H1 (cell line): ENCODE data around the gene PTCRA. TPM values are rescaled to one million over a fixed set of nuclear protein-coding genes. Genes with fewer than 3 reads are reported as not detected.

Source experiments
- CTCF ChIA-PET: fragments of 300-600 bp; sonication (Branson Sonifier 250); formaldehyde crosslinking; loops from one replicate; lab custom pipeline; 2021; ENCODE audit not compliant: partially characterized antibody; lab: Charles Lee
- POLR2A ChIA-PET: fragments of 300-600 bp; sonication (Branson Sonifier 250); formaldehyde crosslinking; loops from one replicate; lab custom pipeline; 2021; ENCODE audit warnings: inconsistent platforms; ENCODE audit not compliant: partially characterized antibody; lab: Charles Lee
- DNase-seq, 2 experiments: peaks; one replicate each; pipeline versions ENCODE4 v3.0.0 to v3.0.0-alpha.2; 2010 to 2022; ENCODE audit warnings: low spot score in 2 of 2, low read depth in 1 of 2, mixed read lengths in 1 of 2
- FAIRE-seq: peaks from 2 replicates; lab custom pipeline; 2011; peaks lifted over from hg19 to GRCh38; lab: Jason Lieb, UNC
- H2AFZ ChIP-seq: 2 replicates; pipeline ENCODE4 v1.8.1; 2012; ENCODE audit warnings: low read length, inconsistent platforms
- H2AK5ac ChIP-seq: 2 replicates; pipeline ENCODE4 v1.6.1; 2013; ENCODE audit warnings: low read depth, low read length
- H2BK120ac ChIP-seq: replicated peaks from 2 replicates; pipeline ENCODE3; 2013; ENCODE audit warnings: low read depth, low read length, inconsistent platforms
- H2BK12ac ChIP-seq: 2 replicates; pipeline ENCODE4 v1.6.1; 2013; ENCODE audit warnings: low read depth, low read length
- H2BK15ac ChIP-seq: 2 replicates; pipeline ENCODE4 v1.6.1; 2013; ENCODE audit warnings: low read length
- H2BK20ac ChIP-seq: 2 replicates; pipeline ENCODE4 v1.6.1; 2013; ENCODE audit warnings: low read length
- H2BK5ac ChIP-seq: 2 replicates; pipeline ENCODE4 v1.6.1; 2013; ENCODE audit warnings: low read depth, low read length
- H3K14ac ChIP-seq: 2 replicates; pipeline ENCODE4 v1.6.1; 2013; ENCODE audit warnings: inconsistent platforms; ENCODE audit not compliant: insufficient read length
- H3K18ac ChIP-seq: 2 replicates; pipeline ENCODE4 v1.6.1; 2013; ENCODE audit warnings: low read length; ENCODE audit errors: extremely low read depth
- H3K23ac ChIP-seq: 2 replicates; pipeline ENCODE4 v1.6.1; 2013; ENCODE audit warnings: inconsistent platforms; ENCODE audit not compliant: insufficient read length
- H3K23me2 ChIP-seq: 2 replicates; pipeline ENCODE4 v1.6.1; 2013; ENCODE audit warnings: low read depth, low read length
- H3K27ac ChIP-seq: 2 replicates; pipeline ENCODE4 v1.6.1; 2011; ENCODE audit warnings: low read depth, low read length, inconsistent platforms
- H3K27me3 ChIP-seq, 4 experiments: replicated peaks in 1 of 4; 1 replicate in 1 of 4; 2 replicates in 3 of 4; pipeline versions ENCODE4 v1.6.1 to v1.8.1; 2011 to 2013; ENCODE audit warnings: low read length in 3 of 4, mild to moderate bottlenecking in 3 of 4, inconsistent platforms in 2 of 4, mixed read lengths in 2 of 4, moderate library complexity in 1 of 4; ENCODE audit not compliant: control insufficient read depth in 3 of 4, insufficient read depth in 3 of 4; ENCODE audit errors: extremely low read depth in 1 of 4
- H3K36me3 ChIP-seq, 4 experiments: 2 replicates each; pipeline versions ENCODE4 v1.6.1 to v1.8.1; 2011 to 2013; ENCODE audit warnings: mild to moderate bottlenecking in 4 of 4, low read length in 3 of 4, moderate library complexity in 2 of 4, control low read depth in 1 of 4, inconsistent platforms in 1 of 4; ENCODE audit not compliant: insufficient read depth in 4 of 4, control insufficient read depth in 2 of 4
- H3K4ac ChIP-seq: replicated peaks from 2 replicates; pipeline ENCODE3; 2013; ENCODE audit warnings: low read length, low read depth, mixed read lengths, inconsistent platforms; ENCODE audit not compliant: insufficient read length
- H3K4me1 ChIP-seq, 4 experiments: replicated peaks in 1 of 4; 1 replicate in 1 of 4; 2 replicates in 3 of 4; pipeline versions ENCODE4 v1.6.1 to v1.8.1; 2011 to 2013; ENCODE audit warnings: low read length in 3 of 4, inconsistent platforms in 2 of 4, mixed read lengths in 1 of 4; ENCODE audit not compliant: insufficient read depth in 4 of 4, control insufficient read depth in 3 of 4
- H3K4me2 ChIP-seq, 2 experiments: 2 replicates each; pipeline versions ENCODE4 v1.6.1 to v1.8.1; 2011 to 2013; ENCODE audit warnings: low read depth in 2 of 2, low read length in 2 of 2, control low read depth in 1 of 2, inconsistent platforms in 1 of 2, mild to moderate bottlenecking in 1 of 2; ENCODE audit not compliant: insufficient read depth in 1 of 2
- H3K4me3 ChIP-seq, 4 experiments: fragments of 200-600, 300-600 bp in 1 of 4; sonication (generic), shearing (Covaris generic), sonication (Bioruptor Twin) in 1 of 4; 2 replicates each; pipeline versions ENCODE4 v1.5.1 to v1.8.1; 2011 to 2016; ENCODE audit warnings: low read length in 4 of 4, low read depth in 3 of 4, control low read depth in 2 of 4, inconsistent platforms in 2 of 4, mild to moderate bottlenecking in 2 of 4, mixed read lengths in 1 of 4, moderate library complexity in 1 of 4; ENCODE audit not compliant: insufficient read depth in 2 of 4; ENCODE audit errors: extremely low read depth in 1 of 4
- H3K56ac ChIP-seq: replicated peaks from 2 replicates; pipeline ENCODE3; 2013; ENCODE audit warnings: low read depth, mild to moderate bottlenecking, mixed read lengths, low read length, inconsistent platforms; ENCODE audit not compliant: insufficient read length
- H3K79me1 ChIP-seq: 2 replicates; pipeline ENCODE4 v1.6.1; 2013; ENCODE audit warnings: low read depth, low read length, control low read depth
- H3K79me2 ChIP-seq, 2 experiments: 2 replicates each; pipeline versions ENCODE4 v1.6.1 to v1.8.1; 2012 to 2013; ENCODE audit warnings: low read length in 2 of 2, mild to moderate bottlenecking in 2 of 2, inconsistent platforms in 1 of 2; ENCODE audit not compliant: insufficient read depth in 2 of 2, control insufficient read depth in 1 of 2
- H3K9ac ChIP-seq, 4 experiments: replicated peaks in 1 of 4; 1 replicate in 1 of 4; 2 replicates in 3 of 4; pipeline versions ENCODE4 v1.6.1 to v1.8.1; 2011 to 2013; ENCODE audit warnings: low read depth in 3 of 4, low read length in 3 of 4, control low read depth in 2 of 4, mild to moderate bottlenecking in 2 of 4, moderate library complexity in 2 of 4, inconsistent platforms in 1 of 4; ENCODE audit errors: extremely low read depth in 1 of 4
- H3K9me3 ChIP-seq, 2 experiments: 2 replicates each; pipeline versions ENCODE4 v1.6.1 to v1.8.1; 2012 to 2013; ENCODE audit warnings: mild to moderate bottlenecking in 2 of 2, moderate library complexity in 2 of 2, control low read depth in 1 of 2, inconsistent platforms in 1 of 2, low read depth in 1 of 2, low read length in 1 of 2, mixed read lengths in 1 of 2; ENCODE audit not compliant: insufficient read depth in 2 of 2
- H4K20me1 ChIP-seq, 2 experiments: replicated peaks in 1 of 2; 2 replicates each; pipeline versions ENCODE3 to v1.8.1; 2011 to 2013; ENCODE audit warnings: inconsistent platforms in 2 of 2, low read length in 2 of 2, mild to moderate bottlenecking in 1 of 2; ENCODE audit not compliant: insufficient read depth in 2 of 2, control insufficient read depth in 1 of 2
- H4K5ac ChIP-seq: 2 replicates; pipeline ENCODE4 v1.6.1; 2013; ENCODE audit warnings: low read length, low read depth, mixed read lengths, inconsistent platforms; ENCODE audit not compliant: insufficient read length
- H4K8ac ChIP-seq: 2 replicates; pipeline ENCODE4 v1.8.0; 2013; ENCODE audit warnings: mild to moderate bottlenecking, moderate library complexity, low read length, inconsistent platforms; ENCODE audit not compliant: insufficient read depth; ENCODE audit errors: extremely low read depth
- H4K91ac ChIP-seq: replicated peaks from 2 replicates; pipeline ENCODE3; 2013; ENCODE audit warnings: low read length, mixed read lengths, inconsistent platforms; ENCODE audit not compliant: insufficient read length
- CREB1 ChIP-seq: IDR thresholded peaks from 2 replicates; pipeline ENCODE4 v1.6.1; 2012; ENCODE audit warnings: inconsistent platforms
- CTBP2 ChIP-seq: IDR thresholded peaks from 2 replicates; pipeline ENCODE4 v1.7.0; 2011; ENCODE audit warnings: borderline replicate concordance, mild to moderate bottlenecking, moderate library complexity, mixed read lengths, low read length; ENCODE audit not compliant: insufficient read depth, insufficient read length
- FOSL1 ChIP-seq: IDR thresholded peaks from 2 replicates; pipeline ENCODE4 v1.6.1; 2011; ENCODE audit warnings: mild to moderate bottlenecking, low read depth, low read length, moderate library complexity; ENCODE audit not compliant: insufficient read depth
- SIRT6 ChIP-seq: IDR thresholded peaks from one replicate; pipeline ENCODE4 v1.7.1; 2012; ENCODE audit warnings: low read length, inconsistent platforms
- WGBS, 2 experiments: shearing (Covaris generic) in 1 of 2; methylation state at CpG; one replicate each; pipeline versions ENCODE4 v1.1.6 to v1.1.7; 2013 to 2015; ENCODE audit warnings: low lambda C conversion rate in 2 of 2, mixed read lengths in 2 of 2, inconsistent platforms in 1 of 2, low coverage in 1 of 2, missing lambda C conversion rate in 1 of 2; ENCODE audit not compliant: insufficient replicate concordance in 2 of 2, insufficient coverage in 1 of 2, insufficient read length in 1 of 2; ENCODE audit errors: extremely low coverage in 1 of 2, missing lambda C conversion rate in 1 of 2; 5-methylcytosine and 5-hydroxymethylcytosine counted together
- polyA plus RNA-seq, 7 experiments: library from polyadenylated mRNA; depleted of rRNA in 3 of 7; stranded (reverse) in 5 of 7; unstranded in 2 of 7; fragments of >200 nt in 5 of 7; fragments of 200-250 nt in 2 of 7; gene quantifications; 1 replicate in 5 of 7; 2 replicates in 1 of 7; 4 replicates in 1 of 7; pipeline versions ENCODE4 v1.2.1 to v1.2.3, GENCODE V29; 2011 to 2013; ENCODE audit warnings: missing spikeins in 2 of 7, mixed read lengths in 2 of 7
- total RNA-seq: library from RNA; stranded (reverse); fragmentation: NEBNext Ultra II Directional; extraction: Animal tissue kit (Norgen Biotek cat#: 25700); gene quantifications from 2 replicates; pipeline ENCODE4 v1.2.1, GENCODE V29; 2021

The PTCRA gene
- total and polyA plus RNA-seq, 2 of the 8 experiments (the other 6 are each of a cell fraction or from before 2014, with no cell fraction given) = not detected

DNA sequence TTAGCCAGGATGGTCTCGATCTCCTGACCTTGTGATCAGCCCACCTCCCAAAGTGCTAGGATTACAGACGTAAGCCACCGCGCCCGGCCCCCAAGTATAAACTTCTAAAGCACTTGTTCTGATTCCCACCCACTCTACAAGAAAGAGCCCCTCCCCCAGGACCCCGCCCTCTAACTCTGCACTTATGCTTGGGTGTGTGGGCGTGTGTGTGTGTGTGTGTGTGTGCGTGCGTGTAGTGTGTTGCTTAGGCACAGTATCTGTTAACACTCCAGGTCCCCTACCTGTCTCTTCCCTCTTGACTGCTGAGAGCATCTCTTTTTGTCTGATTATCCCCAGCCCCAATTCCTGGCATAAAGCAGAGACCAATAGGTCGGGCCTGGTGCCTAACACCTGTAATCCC is 6.0 kb upstream of the PTCRA start:
- WGBS, 2 experiments = 93% methylated on average over 10 of the region's 10 CpGs; no CpG with 5 or more reads in 1 of the 2 experiments
- Histone ChIP-seq H3K9ac (no peak overlapping the region), H3K18ac (no peak overlapping the region), H3K14ac (no peak overlapping the region), H2AK5ac (no peak overlapping the region), H2BK15ac (no peak overlapping the region), H3K23me2 (peaks cover 2% of the 10 kb centered on the region; the same call in 1 of the 2 replicates), H2AFZ (no peak overlapping the region), H4K5ac (no peak overlapping the region), H3K27ac (no peak overlapping the region), H3K9me3 (no peaks in the 10 kb centered on the region), H3K79me2 (no peaks in the 10 kb centered on the region), H3K79me1 (no peaks in the 10 kb centered on the region; the same call in 1 of the 2 replicates), H2BK5ac (no peak overlapping the region), H3K4me3 (no peak overlapping the region), H2BK20ac (no peak overlapping the region), H3K4ac (no peak overlapping the region), H3K23ac (no peak overlapping the region), H2BK12ac (no peak overlapping the region), H2BK120ac (no peak overlapping the region), H3K27me3 (no peaks in the 10 kb centered on the region; a peak in 1 of 7 replicates), H4K8ac (no peak overlapping the region), H3K4me2 (no peak overlapping the region), H3K36me3 (no peaks in the 10 kb centered on the region), H4K91ac (no peak overlapping the region), H4K20me1 (no peaks in the 10 kb centered on the region), H3K56ac (no peak overlapping the region), H3K4me1 (0 out of 7 replicates have a peak, but pooled peaks cover 0 to 1% (median 0%) of the 10 kb centered on the region in 4 experiments)
- ChIA-PET POLR2A (interaction anchor here (0.6 to 7.4 kb wide), 5 partner anchors 10 to 114 kb away, joined by 4 to 81 read pairs (median 7); partner anchors contain the start of genes CNPY3 and PPP2R5D), CTCF (interaction anchor here (0.9 to 4.5 kb wide), 4 partner anchors 9 to 54 kb away, joined by 5 to 18 read pairs (median 12); partner anchors contain the start of gene CNPY3)
- DNase-seq = no peak
- FAIRE-seq = no peak
- TF ChIP-seq CREB1 (no peak), SIRT6 (no peak), FOSL1 (no peak), CTBP2 (no peak)
